Chondrocyte (in vitro differentiated cells): ENCODE data around the gene SSH3. TPM values are rescaled to one million over a fixed set of nuclear protein-coding genes. Genes with fewer than 3 reads are reported as not detected.

Experiments used
- DNase-seq: peaks from one replicate; pipeline ENCODE4 v3.0.0; 2021; ENCODE audit warnings: mixed read lengths, low spot score
- H3K27ac Mint-ChIP-seq: one replicate; pipeline ENCODE4 v1.8.0; 2021; ENCODE audit warnings: mild to moderate bottlenecking, moderate library complexity, mixed read lengths; ENCODE audit not compliant: unreplicated experiment
- H3K27me3 Mint-ChIP-seq: 2 replicates; pipeline ENCODE4 v1.8.0; 2021; ENCODE audit warnings: low read depth, mixed read lengths
- H3K36me3 Mint-ChIP-seq: 2 replicates; pipeline ENCODE4 v1.8.0; 2021; ENCODE audit warnings: low read depth, mixed read lengths
- H3K4me1 Mint-ChIP-seq: 2 replicates; pipeline ENCODE4 v1.8.0; 2021; ENCODE audit warnings: low read depth, mild to moderate bottlenecking, mixed read lengths
- H3K4me3 Mint-ChIP-seq: one replicate; pipeline ENCODE4 v1.8.0; 2021; ENCODE audit warnings: mild to moderate bottlenecking, moderate library complexity, mixed read lengths; ENCODE audit not compliant: unreplicated experiment
- H3K9me3 Mint-ChIP-seq: 2 replicates; pipeline ENCODE4 v1.8.0; 2021; ENCODE audit warnings: low read depth, mixed read lengths
- CTCF ChIP-seq: fragments of 200-600 bp; sonication (generic); IDR thresholded peaks from 2 replicates; pipeline ENCODE4 v1.5.0; 2021; ENCODE audit warnings: antibody characterized with exemption, mild to moderate bottlenecking, moderate library complexity
- total RNA-seq: library from RNA; stranded (reverse); gene quantifications from 3 replicates; pipeline ENCODE4 v1.2.1, GENCODE V29; 2021

Gene SSH3
- total RNA-seq, 1 donor from 2014 or later = 28.4 TPM

- Mint-ChIP-seq H3K4me1 (peaks cover 14% of the 10 kb centered on the region), H3K27me3 (no peaks in the 10 kb centered on the region), H3K4me3 (no peak overlapping the region), H3K27ac (no peak overlapping the region), H3K36me3 (peaks cover 12% of the 10 kb centered on the region), H3K9me3 (no peaks in the 10 kb centered on the region)
- DNase-seq = peak; percentile 68
- TF ChIP-seq CTCF = no peak
Observed at GRCh38 chr11:67279589-67280340, 23.6 kb upstream of the SSH3 start.

GRCh38 chr11:67280341-67280787 lies 23.0 kb upstream of the SSH3 start:
- H3K9me3 Mint-ChIP-seq = no peaks in the 10 kb centered on the region
- no peak overlapping the region for H3K4me3 Mint-ChIP-seq
- DNase-seq = peak; percentile 65
- no peaks in the 10 kb centered on the region for H3K27me3 Mint-ChIP-seq
- H3K4me1 Mint-ChIP-seq = peaks cover 14% of the 10 kb centered on the region
- H3K27ac Mint-ChIP-seq = no peak overlapping the region
- no peak for TF ChIP-seq CTCF
- peaks cover 12% of the 10 kb centered on the region for H3K36me3 Mint-ChIP-seq

DNA sequence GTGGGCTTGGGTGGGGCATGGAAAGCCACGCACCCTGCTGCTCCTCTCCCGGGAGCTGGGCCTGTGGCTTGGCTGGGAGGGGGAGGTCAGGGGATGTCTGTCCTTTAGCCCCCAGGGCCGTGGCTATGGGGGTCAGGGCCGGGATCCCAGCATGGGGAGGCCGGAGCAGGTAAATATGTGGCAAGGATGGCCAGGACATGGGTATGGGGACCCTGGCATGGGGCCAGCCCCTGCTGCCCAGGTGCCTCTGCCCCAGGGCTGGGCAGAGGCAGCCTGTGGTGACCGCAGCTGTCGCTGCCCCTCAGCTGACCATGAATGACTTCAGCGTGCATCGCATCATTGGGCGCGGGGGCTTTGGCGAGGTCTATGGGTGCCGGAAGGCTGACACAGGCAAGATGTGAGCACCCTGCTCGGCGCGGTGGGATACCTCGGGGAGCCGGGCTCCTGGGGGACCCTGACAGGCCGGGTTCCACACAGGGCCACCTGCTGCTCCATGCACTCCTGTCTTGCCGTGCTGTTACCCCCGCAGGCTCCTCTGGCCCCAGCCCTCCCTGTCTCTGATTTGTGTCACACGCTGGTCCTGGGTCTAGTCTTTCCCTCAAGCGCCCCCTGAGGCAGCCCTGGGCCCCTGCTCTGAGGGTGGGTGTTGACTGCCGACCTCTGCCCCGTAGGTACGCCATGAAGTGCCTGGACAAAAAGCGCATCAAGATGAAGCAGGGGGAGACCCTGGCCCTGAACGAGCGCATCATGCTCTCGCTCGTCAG lies 22.4 kb upstream of the SSH3 start:
- no peaks in the 10 kb centered on the region for H3K27me3 Mint-ChIP-seq
- no peak overlapping the region for H3K4me3 Mint-ChIP-seq
- no peak overlapping the region for H3K27ac Mint-ChIP-seq
- H3K9me3 Mint-ChIP-seq = no peaks in the 10 kb centered on the region
- H3K36me3 Mint-ChIP-seq = peaks cover 12% of the 10 kb centered on the region
- peaks cover 14% of the 10 kb centered on the region for H3K4me1 Mint-ChIP-seq
- DNase-seq = peak; percentile 91
- TF ChIP-seq CTCF = no peak

DNA sequence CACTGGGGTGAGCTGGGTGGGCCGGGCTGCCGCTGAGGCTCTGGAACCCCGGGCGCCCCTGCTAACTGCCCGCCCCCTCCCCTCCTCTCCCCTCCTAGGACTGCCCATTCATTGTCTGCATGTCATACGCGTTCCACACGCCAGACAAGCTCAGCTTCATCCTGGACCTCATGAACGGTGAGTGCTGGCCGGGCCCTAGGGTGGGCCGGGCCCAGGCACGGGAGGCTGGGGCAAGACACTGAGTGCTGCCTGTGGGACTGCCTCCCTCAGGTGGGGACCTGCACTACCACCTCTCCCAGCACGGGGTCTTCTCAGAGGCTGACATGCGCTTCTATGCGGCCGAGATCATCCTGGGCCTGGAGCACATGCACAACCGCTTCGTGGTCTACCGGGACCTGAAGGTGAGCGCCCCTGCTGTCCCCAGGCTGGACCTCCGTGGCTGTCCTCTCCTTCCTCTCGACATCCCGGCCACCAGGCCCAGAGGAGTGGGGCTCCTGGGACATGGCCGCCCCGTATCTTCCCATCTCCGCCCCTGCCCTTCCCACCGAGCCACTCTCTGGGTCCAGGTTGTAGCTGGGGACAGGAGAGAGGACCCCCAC lies 21.7 kb upstream of the SSH3 start:
- TF ChIP-seq CTCF = no peak
- Mint-ChIP-seq H3K4me1 (peaks cover 12% of the 10 kb centered on the region), H3K27ac (no peak overlapping the region)

DNA sequence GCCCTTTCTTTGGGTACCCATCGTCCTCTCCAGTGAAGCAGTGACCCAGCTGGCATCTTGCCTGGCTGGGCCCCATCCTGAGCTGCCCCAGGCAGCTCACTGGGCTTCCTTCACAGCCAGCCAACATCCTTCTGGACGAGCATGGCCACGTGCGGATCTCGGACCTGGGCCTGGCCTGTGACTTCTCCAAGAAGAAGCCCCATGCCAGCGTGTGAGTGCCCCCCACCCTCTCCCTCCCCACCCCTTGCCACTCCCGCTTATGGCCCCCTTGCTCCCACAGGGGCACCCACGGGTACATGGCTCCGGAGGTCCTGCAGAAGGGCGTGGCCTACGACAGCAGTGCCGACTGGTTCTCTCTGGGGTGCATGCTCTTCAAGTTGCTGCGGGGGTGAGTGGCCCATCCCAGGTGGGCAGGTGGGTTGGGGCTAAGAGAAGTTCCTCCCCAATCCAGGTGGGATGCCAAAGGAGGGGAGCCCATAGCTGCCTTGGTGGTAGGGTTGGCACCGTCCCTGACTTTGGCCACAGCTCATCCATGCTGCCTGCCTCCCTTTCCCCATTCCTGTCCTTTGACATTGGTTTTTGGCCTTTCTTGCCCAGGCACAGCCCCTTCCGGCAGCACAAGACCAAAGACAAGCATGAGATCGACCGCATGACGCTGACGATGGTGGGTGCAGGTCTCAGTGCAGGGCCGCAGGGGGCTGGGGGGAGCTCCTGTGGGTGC lies 21.0 kb upstream of the SSH3 start:
- no peak for TF ChIP-seq CTCF
- Mint-ChIP-seq H3K4me1 (peaks cover 10% of the 10 kb centered on the region), H3K4me3 (no peak overlapping the region), H3K27me3 (no peaks in the 10 kb centered on the region), H3K27ac (no peak overlapping the region), H3K9me3 (no peaks in the 10 kb centered on the region), H3K36me3 (peaks cover 12% of the 10 kb centered on the region)
- DNase-seq = peak; percentile 76

More for the DNA sequence above, 21.7 kb upstream of the SSH3 start:
- H3K9me3 Mint-ChIP-seq = no peaks in the 10 kb centered on the region
- H3K36me3 Mint-ChIP-seq = peaks cover 12% of the 10 kb centered on the region
- no peaks in the 10 kb centered on the region for H3K27me3 Mint-ChIP-seq
- DNase-seq = peak; percentile 85
- H3K4me3 Mint-ChIP-seq = no peak overlapping the region
